Smooth muscle cell (in vitro differentiated cells): ENCODE data around the gene TMEM256. TPM values are rescaled to one million over a fixed set of nuclear protein-coding genes. Genes with fewer than 3 reads are reported as not detected.
A peak's percentile ranks its signal among the peaks of the same experiment; 100 is the strongest.

Source experiments
- DNase-seq: peaks from one replicate; lab custom pipeline; 2025; ENCODE audit not compliant: unreplicated experiment; lab: John Stamatoyannopoulos, UW
- H2AFZ ChIP-seq: fragments of 200-600 bp; sonication (generic); 2 replicates; pipeline ENCODE4 v1.6.0; 2016; ENCODE audit warnings: antibody characterized with exemption, low read depth, mild to moderate bottlenecking
- H3F3A ChIP-seq: fragments of 200-600 bp; sonication (generic); 2 replicates; pipeline ENCODE4 v1.6.0; 2017; ENCODE audit warnings: antibody characterized with exemption, low read depth
- H3K27ac ChIP-seq: fragments of 200-600 bp; sonication (generic); 2 replicates; pipeline ENCODE4 v1.5.1; 2016; ENCODE audit warnings: low read depth, mild to moderate bottlenecking
- H3K27me3 ChIP-seq: fragments of 200-600 bp; sonication (generic); 2 replicates; pipeline ENCODE4 v1.6.1; 2016; ENCODE audit warnings: low read depth, mild to moderate bottlenecking
- H3K36me3 ChIP-seq: fragments of 200-600 bp; sonication (generic); 2 replicates; pipeline ENCODE4 v1.5.1; 2016; ENCODE audit warnings: low read depth
- H3K4me1 ChIP-seq: fragments of 200-600 bp; sonication (generic); 2 replicates; pipeline ENCODE4 v1.5.1; 2016; ENCODE audit warnings: low read depth
- H3K4me2 ChIP-seq: fragments of 200-600 bp; sonication (generic); 2 replicates; pipeline ENCODE4 v1.6.0; 2016; ENCODE audit warnings: mild to moderate bottlenecking
- H3K4me3 ChIP-seq: fragments of 200-600 bp; sonication (generic); 2 replicates; pipeline ENCODE4 v1.5.1; 2016; ENCODE audit warnings: mild to moderate bottlenecking
- H3K79me2 ChIP-seq: fragments of 200-600 bp; sonication (generic); 2 replicates; pipeline ENCODE4 v1.6.0; 2016; ENCODE audit warnings: low read depth, mild to moderate bottlenecking
- H3K9ac ChIP-seq: fragments of 200-600 bp; sonication (generic); 2 replicates; pipeline ENCODE4 v1.6.0; 2016; ENCODE audit warnings: low read depth
- H3K9me3 ChIP-seq: fragments of 200-600 bp; sonication (generic); replicated peaks from 2 replicates; pipeline ENCODE4 v1.5.1; 2016; ENCODE audit warnings: low read depth
- H4K20me1 ChIP-seq: fragments of 200-600 bp; sonication (generic); 2 replicates; pipeline ENCODE4 v1.6.0; 2016; ENCODE audit warnings: low read depth
- CTCF ChIP-seq: fragments of 200-600 bp; sonication (generic); IDR thresholded peaks from 2 replicates; pipeline ENCODE4 v1.5.1; 2017; ENCODE audit warnings: borderline replicate concordance, mild to moderate bottlenecking, antibody characterized with exemption; ENCODE audit not compliant: insufficient read depth, poor library complexity, severe bottlenecking
- WGBS: methylation state at CpG from one replicate; pipeline ENCODE4 v1.1.7; 2016; ENCODE audit warnings: low lambda C conversion rate; 5-methylcytosine and 5-hydroxymethylcytosine counted together
- polyA plus RNA-seq: library from polyadenylated mRNA; unstranded; fragments of >200 nt; fragmentation: Nextera tagmentation; extraction: Ambion mirVana; gene quantifications from 2 replicates; pipeline ENCODE4 v1.2.1, GENCODE V29; 2016
- total RNA-seq: library from RNA; depleted of rRNA; stranded (reverse); fragments of >200 nt; gene quantifications from 2 replicates; pipeline ENCODE4 v1.2.3, GENCODE V29; 2014

TMEM256 gene
- total and polyA plus RNA-seq, 2 experiments from 2014 or later, result 87.9 to 133 TPM

- H3K27ac ChIP-seq, result peak overlapping the region; percentile 77
- H3K36me3 ChIP-seq, result no peaks in the 10 kb centered on the region
- H3K9ac ChIP-seq, result peak overlapping the region; percentile 34
- no peak for TF ChIP-seq CTCF
- peak overlapping the region; percentile 70 for H2AFZ ChIP-seq
- H3K4me2 ChIP-seq, result peak overlapping the region; percentile 85
- peaks cover 16% of the 10 kb centered on the region for H3K4me1 ChIP-seq
- peak overlapping the region; percentile 91 for H3K4me3 ChIP-seq
- H3F3A ChIP-seq, result peaks cover 4% of the 10 kb centered on the region
- 0% methylated on average over 11 of the region's 13 CpGs for WGBS
- H4K20me1 ChIP-seq, result peaks cover 23% of the 10 kb centered on the region
- no peaks in the 10 kb centered on the region for H3K27me3 ChIP-seq
- peaks cover 12% of the 10 kb centered on the region for H3K79me2 ChIP-seq
- no peak for DNase-seq
- H3K9me3 ChIP-seq, result no peaks in the 10 kb centered on the region
These were observed 245 bp downstream of the TMEM256 start for GRCh38 chr17:7403727-7403976.

GRCh38 chr17:7403043-7403726 is 712 bp downstream of the TMEM256 start:
- Histone ChIP-seq H4K20me1 (peaks cover 23% of the 10 kb centered on the region), H3K4me1 (peaks cover 16% of the 10 kb centered on the region), H3K4me3 (peak overlapping the region; percentile 91), H3K27me3 (no peaks in the 10 kb centered on the region), H3K27ac (peak overlapping the region; percentile 77), H3K4me2 (peak overlapping the region; percentile 85), H3K9ac (peak overlapping the region; percentile 34), H3K79me2 (peaks cover 12% of the 10 kb centered on the region), H3K36me3 (no peaks in the 10 kb centered on the region), H3K9me3 (no peaks in the 10 kb centered on the region), H3F3A (peaks cover 4% of the 10 kb centered on the region), H2AFZ (no peak overlapping the region)
- no peak for DNase-seq
- WGBS, result 18% methylated on average over 16 of the region's 16 CpGs
- TF ChIP-seq CTCF, result no peak

- Histone ChIP-seq H3K36me3 (no peaks in the 10 kb centered on the region), H3K9me3 (no peaks in the 10 kb centered on the region), H3K4me1 (peaks cover 13% of the 10 kb centered on the region), H3F3A (peaks cover 8% of the 10 kb centered on the region), H3K4me3 (no peak overlapping the region), H4K20me1 (no peaks in the 10 kb centered on the region), H3K4me2 (no peak overlapping the region), H3K9ac (no peak overlapping the region), H3K27ac (no peak overlapping the region), H3K27me3 (no peaks in the 10 kb centered on the region), H2AFZ (no peak overlapping the region), H3K79me2 (peaks cover 12% of the 10 kb centered on the region)
- WGBS, result 89% methylated on average over 2 of the region's 2 CpGs
- no peak for TF ChIP-seq CTCF
- no peak for DNase-seq
These were observed 5.3 kb downstream of the TMEM256 start for GRCh38 chr17:7398612-7399011.

GRCh38 chr17:7396147-7396546 is 7.8 kb downstream of the TMEM256 start:
- peaks cover 3% of the 10 kb centered on the region for H4K20me1 ChIP-seq
- peaks cover 9% of the 10 kb centered on the region for H3K4me1 ChIP-seq
- H3F3A ChIP-seq, result peaks cover 4% of the 10 kb centered on the region
- no peak for DNase-seq
- no peaks in the 10 kb centered on the region for H3K9me3 ChIP-seq
- no peak for TF ChIP-seq CTCF
- no peaks in the 10 kb centered on the region for H3K79me2 ChIP-seq
- no peak overlapping the region for H3K27ac ChIP-seq
- no peak overlapping the region for H3K9ac ChIP-seq
- no peaks in the 10 kb centered on the region for H3K27me3 ChIP-seq
- no peak overlapping the region for H2AFZ ChIP-seq
- no peak overlapping the region for H3K4me3 ChIP-seq
- WGBS, result 96% methylated on average over 4 of the region's 4 CpGs
- H3K4me2 ChIP-seq, result no peak overlapping the region
- no peaks in the 10 kb centered on the region for H3K36me3 ChIP-seq
